Endothelial cell of umbilical vein (primary cell): ENCODE data around the gene MYO1H.

ENCODE experiments used
- CTCF ChIP-seq, 2 donors: IDR thresholded peaks; 1 replicate in 1 of 2; 2 replicates in 1 of 2; pipeline ENCODE4 v1.5.1; 2011; ENCODE audit warnings: low read length in 2 of 2, mild to moderate bottlenecking in 2 of 2, moderate library complexity in 2 of 2, control low read depth in 1 of 2, inconsistent platforms in 1 of 2, low read depth in 1 of 2; ENCODE audit not compliant: insufficient read depth in 1 of 2; ENCODE audit errors: extremely low read depth in 1 of 2
- EZH2 ChIP-seq: IDR thresholded peaks from 2 replicates; pipeline ENCODE4 v1.6.1; 2012; ENCODE audit warnings: borderline replicate concordance, low read depth, mild to moderate bottlenecking, moderate library complexity, low read length, inconsistent platforms; ENCODE audit not compliant: severe bottlenecking
- FOS ChIP-seq: IDR thresholded peaks from 2 replicates; pipeline ENCODE4 v1.6.1; 2011; ENCODE audit warnings: mild to moderate bottlenecking, low read length, moderate library complexity, borderline replicate concordance; ENCODE audit not compliant: insufficient read depth
- GATA2 ChIP-seq: IDR thresholded peaks from 2 replicates; pipeline ENCODE4 v1.7.0; 2011; ENCODE audit warnings: low read depth, mild to moderate bottlenecking, moderate library complexity, mixed read lengths, low read length; ENCODE audit not compliant: insufficient read length, insufficient read depth
- JUN ChIP-seq: IDR thresholded peaks from 2 replicates; pipeline ENCODE4 v1.6.1; 2011; ENCODE audit warnings: borderline replicate concordance, low read depth; ENCODE audit not compliant: insufficient read length, insufficient read depth
- MAX ChIP-seq: IDR thresholded peaks from 2 replicates; pipeline ENCODE4 v1.6.1; 2011; ENCODE audit not compliant: insufficient read depth, insufficient read length
- MYC ChIP-seq: IDR thresholded peaks from one replicate; pipeline ENCODE4 v1.6.1; 2011; ENCODE audit warnings: mild to moderate bottlenecking, low read depth, low read length
- POLR2A ChIP-seq: IDR thresholded peaks from 2 replicates; pipeline ENCODE4 v1.6.1; 2012; ENCODE audit warnings: low read depth, mild to moderate bottlenecking, control low read depth, low read length
- POLR2AphosphoS5 ChIP-seq: IDR thresholded peaks from 2 replicates; pipeline ENCODE4 v1.6.1; 2012; ENCODE audit warnings: low read depth, mild to moderate bottlenecking, control low read depth, low read length, moderate library complexity; ENCODE audit not compliant: insufficient read depth

DNA sequence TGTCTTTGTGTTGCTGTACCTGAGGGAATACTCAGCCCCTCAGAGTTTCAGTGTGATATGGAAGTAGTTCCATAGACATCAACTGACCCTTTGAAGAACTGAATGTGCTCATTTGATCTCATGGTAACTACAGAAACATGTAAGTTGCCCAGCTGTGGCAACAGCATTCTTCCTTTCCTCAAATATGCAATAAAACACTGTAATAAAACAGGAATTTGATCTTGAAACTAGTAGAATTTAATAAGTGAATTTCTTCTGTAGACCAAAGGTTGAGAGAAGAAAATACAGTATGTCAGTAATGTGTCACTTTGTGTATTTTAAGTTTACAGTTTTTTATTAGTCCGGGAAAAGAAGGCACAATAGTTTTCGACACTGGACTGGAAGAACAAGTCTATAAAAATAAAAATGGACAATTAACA is 97.5 kb downstream of the MYO1H start:
- TF ChIP-seq CTCF (IDR thresholded peaks at IDR 0.05; ENCODE audit: extremely low read depth in 1 of 2, insufficient read depth in 1 of 2, low read depth in 1 of 2, low read length in 2 of 2) (no peak), POLR2A (no peak), GATA2 (no peak), JUN (no peak), MAX (no peak), POLR2AphosphoS5 (no peak), MYC (no peak), EZH2 (no peak), FOS (no peak)
